Breast epithelium (tissue), 3 donors: ENCODE results near the gene DRAXIN.

Experiments used
- POLR2A ChIP-seq: fragments of 450-650 bp; IDR thresholded peaks from one replicate; pipeline ENCODE4 v1.6.1; 2016; ENCODE audit warnings: antibody characterized with exemption, mild to moderate bottlenecking, moderate library complexity
- POLR2AphosphoS5 ChIP-seq, 3 donors: sonication (generic); formaldehyde crosslinking; IDR thresholded peaks; one replicate each; pipeline ENCODE4 v1.6.1; 2017; ENCODE audit warnings: antibody characterized with exemption in 3 of 3
- TF ChIP-seq, protein P1 (sequence below), 3 donors: fragments of 450-650 bp; IDR thresholded peaks; one replicate each; pipeline ENCODE4 v1.5.1; 2016 to 2017; ENCODE audit warnings: antibody characterized with exemption in 3 of 3, mild to moderate bottlenecking in 3 of 3, moderate library complexity in 3 of 3

DNA sequence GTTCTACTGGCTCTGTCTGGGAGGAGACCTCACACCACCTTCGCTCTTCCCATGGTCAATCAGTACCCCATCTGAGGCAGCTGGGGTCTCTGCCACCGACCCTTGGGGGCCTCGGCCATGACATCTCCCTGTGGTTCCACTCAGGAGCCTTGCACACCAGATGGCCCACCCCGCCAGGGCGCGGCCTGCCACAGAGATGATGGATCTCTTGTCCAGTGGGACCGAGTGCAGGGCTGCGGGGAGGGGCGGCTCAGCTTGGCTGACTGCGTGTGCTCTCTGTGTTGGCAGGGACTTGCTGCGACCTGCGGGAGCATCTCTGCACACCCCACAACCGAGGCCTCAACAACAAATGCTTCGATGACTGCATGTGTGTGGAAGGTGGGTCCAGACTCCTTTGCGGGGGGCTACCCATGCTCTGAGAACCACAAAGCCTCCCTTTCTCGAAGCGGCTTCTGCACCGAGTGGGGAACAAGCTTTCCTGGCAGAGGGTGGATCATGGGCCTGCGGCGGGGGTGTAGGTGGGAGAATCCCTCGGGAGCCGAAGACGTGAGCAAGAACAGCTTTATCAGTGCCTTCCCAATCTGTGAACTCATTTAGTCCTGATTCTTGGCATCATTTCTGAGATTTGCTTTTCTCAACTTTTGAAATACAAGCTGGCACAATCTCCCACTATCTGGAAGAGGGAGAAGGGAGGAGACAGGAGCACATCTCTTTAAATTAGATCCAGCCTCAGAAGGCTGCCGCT, 23.5 kb downstream of the DRAXIN start:
- no peak for TF ChIP-seq POLR2A
- TF ChIP-seq, protein P1, sequence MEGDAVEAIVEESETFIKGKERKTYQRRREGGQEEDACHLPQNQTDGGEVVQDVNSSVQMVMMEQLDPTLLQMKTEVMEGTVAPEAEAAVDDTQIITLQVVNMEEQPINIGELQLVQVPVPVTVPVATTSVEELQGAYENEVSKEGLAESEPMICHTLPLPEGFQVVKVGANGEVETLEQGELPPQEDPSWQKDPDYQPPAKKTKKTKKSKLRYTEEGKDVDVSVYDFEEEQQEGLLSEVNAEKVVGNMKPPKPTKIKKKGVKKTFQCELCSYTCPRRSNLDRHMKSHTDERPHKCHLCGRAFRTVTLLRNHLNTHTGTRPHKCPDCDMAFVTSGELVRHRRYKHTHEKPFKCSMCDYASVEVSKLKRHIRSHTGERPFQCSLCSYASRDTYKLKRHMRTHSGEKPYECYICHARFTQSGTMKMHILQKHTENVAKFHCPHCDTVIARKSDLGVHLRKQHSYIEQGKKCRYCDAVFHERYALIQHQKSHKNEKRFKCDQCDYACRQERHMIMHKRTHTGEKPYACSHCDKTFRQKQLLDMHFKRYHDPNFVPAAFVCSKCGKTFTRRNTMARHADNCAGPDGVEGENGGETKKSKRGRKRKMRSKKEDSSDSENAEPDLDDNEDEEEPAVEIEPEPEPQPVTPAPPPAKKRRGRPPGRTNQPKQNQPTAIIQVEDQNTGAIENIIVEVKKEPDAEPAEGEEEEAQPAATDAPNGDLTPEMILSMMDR (IDR thresholded peaks at IDR 0.05) = no peak
- TF ChIP-seq POLR2AphosphoS5 (IDR thresholded peaks at IDR 0.05) = no peak
